CD14-positive monocyte (primary cell): Measurements from ENCODE around the gene CYP21A2. TPM values are rescaled to one million over a fixed set of nuclear protein-coding genes. Genes with fewer than 3 reads are reported as not detected.

ENCODE experiments used
- DNase-seq, 3 donors: peaks; one replicate each; pipeline ENCODE4 v3.0.0-alpha.2; 2011 to 2022
- H2AFZ ChIP-seq: 2 replicates; pipeline ENCODE4 v1.6.0; 2012; ENCODE audit warnings: mild to moderate bottlenecking, low read depth, low read length, inconsistent platforms; ENCODE audit not compliant: insufficient read depth, poor library complexity, severe bottlenecking
- H3K27ac ChIP-seq, 2 donors: 1 replicate in 1 of 2; 2 replicates in 1 of 2; pipeline ENCODE4 v1.5.1; 2012 to 2013; ENCODE audit warnings: low read length in 2 of 2, control low read depth in 1 of 2, inconsistent platforms in 1 of 2, low read depth in 1 of 2, mild to moderate bottlenecking in 1 of 2
- H3K27me3 ChIP-seq, 2 donors: one replicate each; pipeline versions ENCODE4 v1.6.0 to v1.6.1; 2011 to 2013; ENCODE audit warnings: low read length in 2 of 2; ENCODE audit not compliant: control insufficient read depth in 2 of 2, insufficient read depth in 2 of 2
- H3K36me3 ChIP-seq, 2 donors: replicated peaks in 1 of 2; 1 replicate in 1 of 2; 2 replicates in 1 of 2; pipeline versions ENCODE4 v1.5.1 to v1.6.1; 2012 to 2013; ENCODE audit warnings: low read length in 2 of 2, control low read depth in 1 of 2, inconsistent platforms in 1 of 2, mild to moderate bottlenecking in 1 of 2; ENCODE audit not compliant: insufficient read depth in 2 of 2, control insufficient read depth in 1 of 2
- H3K4me1 ChIP-seq, 2 donors: 1 replicate in 1 of 2; 2 replicates in 1 of 2; pipeline versions ENCODE4 v1.5.1 to v1.6.1; 2012 to 2013; ENCODE audit warnings: low read length in 2 of 2, control low read depth in 1 of 2, inconsistent platforms in 1 of 2, mild to moderate bottlenecking in 1 of 2, moderate library complexity in 1 of 2; ENCODE audit not compliant: insufficient read depth in 2 of 2, control insufficient read depth in 1 of 2
- H3K4me2 ChIP-seq: replicated peaks from 2 replicates; pipeline ENCODE3; 2012; ENCODE audit warnings: low read length, moderate library complexity, mild to moderate bottlenecking; ENCODE audit not compliant: poor library complexity, severe bottlenecking; ENCODE audit errors: extremely low read depth
- H3K4me3 ChIP-seq, 3 experiments: fragments of 200-600 bp in 1 of 3; sonication (generic) in 1 of 3; replicated peaks in 1 of 3; 1 replicate in 2 of 3; 2 replicates in 1 of 3; pipeline ENCODE4 v1.5.1; 2011 to 2013; ENCODE audit warnings: low read length in 3 of 3, mild to moderate bottlenecking in 3 of 3, control low read depth in 2 of 3, low read depth in 2 of 3, inconsistent platforms in 1 of 3, moderate library complexity in 1 of 3
- H3K79me2 ChIP-seq: 2 replicates; pipeline ENCODE4 v1.6.0; 2012; ENCODE audit warnings: mild to moderate bottlenecking, control low read depth, inconsistent platforms, low read length, moderate library complexity; ENCODE audit not compliant: insufficient read depth
- H3K9ac ChIP-seq: 2 replicates; pipeline ENCODE4 v1.6.0; 2017; ENCODE audit warnings: low read length, mild to moderate bottlenecking; ENCODE audit not compliant: insufficient read depth, poor library complexity, severe bottlenecking
- H3K9me3 ChIP-seq, 2 donors: replicated peaks in 1 of 2; 1 replicate in 1 of 2; 2 replicates in 1 of 2; pipeline versions ENCODE4 v1.5.1 to v1.6.1; 2012 to 2013; ENCODE audit warnings: low read length in 2 of 2, control low read depth in 1 of 2; ENCODE audit not compliant: control insufficient read depth in 1 of 2, insufficient read depth in 1 of 2
- H4K20me1 ChIP-seq: 2 replicates; pipeline ENCODE4 v1.6.0; 2012; ENCODE audit warnings: mild to moderate bottlenecking, low read length, control low read depth, moderate library complexity; ENCODE audit not compliant: insufficient read depth
- H3K27ac Mint-ChIP-seq, 7 donors: one replicate each; pipeline ENCODE4 v1.8.0; 2020; ENCODE audit warnings: mild to moderate bottlenecking in 7 of 7, mixed read lengths in 7 of 7, moderate library complexity in 6 of 7, inconsistent platforms in 2 of 7
- H3K27me3 Mint-ChIP-seq, 3 donors: one replicate each; pipeline ENCODE4 v1.8.0; 2021 to 2022; ENCODE audit warnings: low read depth in 3 of 3, mild to moderate bottlenecking in 3 of 3, mixed read lengths in 3 of 3, moderate library complexity in 3 of 3, inconsistent platforms in 1 of 3
- H3K36me3 Mint-ChIP-seq, 2 donors: one replicate each; pipeline ENCODE4 v1.8.0; 2020; ENCODE audit warnings: mixed read lengths in 2 of 2, inconsistent platforms in 1 of 2, mild to moderate bottlenecking in 1 of 2
- H3K4me1 Mint-ChIP-seq: one replicate; pipeline ENCODE4 v1.8.0; 2020; ENCODE audit warnings: mild to moderate bottlenecking, mixed read lengths
- H3K4me3 Mint-ChIP-seq, 2 donors: one replicate each; pipeline ENCODE4 v1.8.0; 2020; ENCODE audit warnings: mild to moderate bottlenecking in 2 of 2, mixed read lengths in 2 of 2, moderate library complexity in 1 of 2
- H3K9me3 Mint-ChIP-seq, 7 donors: one replicate each; pipeline ENCODE4 v1.8.0; 2020 to 2022; ENCODE audit warnings: mixed read lengths in 7 of 7, mild to moderate bottlenecking in 6 of 7, moderate library complexity in 6 of 7, inconsistent platforms in 2 of 7
- CTCF ChIP-seq: fragments of 200-600 bp; IDR thresholded peaks from one replicate; pipeline ENCODE4 v1.8.0; 2022; ENCODE audit warnings: antibody characterized with exemption, mild to moderate bottlenecking
- whole genome bisulfite sequencing: methylation state at CpG from one replicate; pipeline ENCODE4 v1.1.5; 2013; ENCODE audit warnings: missing lambda C conversion rate; ENCODE audit not compliant: insufficient coverage; 5-methylcytosine and 5-hydroxymethylcytosine counted together
- intact Hi-C, 2 donors: fragments of 100-400 bp; cut with micrococcal nuclease; formaldehyde crosslinking; loops; one replicate each; pipeline versions ENCODE4 v1.15.0 to v1.15.1; 2023
- polyA plus RNA-seq, 3 donors: library from polyadenylated mRNA; depleted of rRNA in 1 of 3; unstranded in 2 of 3; stranded (reverse) in 1 of 3; fragments of 300-500 nt in 2 of 3; fragments of >200 nt in 1 of 3; fragmentation: Illumina TruSeq in 2 of 3; gene quantifications; 1 replicate in 2 of 3; 2 replicates in 1 of 3; pipeline ENCODE4 v1.2.3, GENCODE V29; 2012 to 2021

The CYP21A2 gene
- polyA plus RNA-seq, 3 donors: 0.16 TPM; not detected in 2

DNA sequence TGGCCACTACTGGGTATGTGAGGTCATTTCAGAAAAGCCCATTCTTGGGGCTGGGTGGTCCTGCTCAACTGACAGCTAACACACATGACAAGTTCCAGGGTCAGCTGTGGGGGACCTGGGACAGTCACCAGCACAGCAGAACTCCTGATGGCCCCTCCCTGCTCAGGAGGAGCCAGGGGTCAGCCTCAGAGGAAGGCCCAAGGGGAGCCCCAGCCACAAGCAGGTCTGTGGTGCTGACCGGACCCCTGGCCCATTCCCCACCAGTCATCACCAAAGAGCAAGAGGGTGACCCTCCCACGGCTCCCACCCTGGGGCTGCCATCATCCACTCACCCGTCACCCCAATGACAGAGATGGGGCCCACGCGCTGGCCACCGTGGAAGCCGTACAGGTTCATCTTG lies 18.0 kb downstream of the CYP21A2 start:
- H3K9me3 Mint-ChIP-seq: no peaks in the 10 kb centered on the region
- Histone ChIP-seq H4K20me1 (no peaks in the 10 kb centered on the region), H3K4me3 (no peak overlapping the region), H3K4me1 (no peaks in the 10 kb centered on the region), H3K27ac (no peak overlapping the region), H3K9ac (no peak overlapping the region), H3K4me2 (no peak overlapping the region), H3K9me3 (no peaks in the 10 kb centered on the region), H3K27me3 (no peaks in the 10 kb centered on the region), H2AFZ (no peak overlapping the region), H3K79me2 (no peaks in the 10 kb centered on the region), H3K36me3 (no peaks in the 10 kb centered on the region)
- peaks cover 5 to 10% (median 7%) of the 10 kb centered on the region in 3 donors for H3K27me3 Mint-ChIP-seq
- H3K27ac Mint-ChIP-seq: no peak overlapping the region
- DNase-seq: no peak
- intact Hi-C loops: no loop called here
- 100% methylated on average over 2 of the region's 7 CpGs for WGBS
- no peaks in the 10 kb centered on the region for H3K36me3 Mint-ChIP-seq
- no peaks in the 10 kb centered on the region for H3K4me1 Mint-ChIP-seq
- H3K4me3 Mint-ChIP-seq: no peak overlapping the region
- TF ChIP-seq CTCF: no peak

GRCh38 chr6:32057966-32058365 lies 19.8 kb downstream of the CYP21A2 start:
- Mint-ChIP-seq H3K27me3 (peaks cover 7 to 10% (median 7%) of the 10 kb centered on the region in 3 donors), H3K4me3 (no peak overlapping the region), H3K9me3 (no peaks in the 10 kb centered on the region), H3K36me3 (no peaks in the 10 kb centered on the region), H3K4me1 (no peaks in the 10 kb centered on the region), H3K27ac (no peak overlapping the region)
- no peak overlapping the region for H2AFZ ChIP-seq
- H3K27me3 ChIP-seq: no peaks in the 10 kb centered on the region
- intact Hi-C loops: no loop called here
- H3K27ac ChIP-seq: no peak overlapping the region
- WGBS: 93% methylated on average over 17 of the region's 17 CpGs
- H3K9me3 ChIP-seq: no peaks in the 10 kb centered on the region
- no peaks in the 10 kb centered on the region for H3K36me3 ChIP-seq
- H4K20me1 ChIP-seq: no peaks in the 10 kb centered on the region
- DNase-seq: no peak
- no peaks in the 10 kb centered on the region for H3K4me1 ChIP-seq
- no peak for TF ChIP-seq CTCF
- no peak overlapping the region for H3K4me2 ChIP-seq
- no peak overlapping the region for H3K4me3 ChIP-seq
- H3K9ac ChIP-seq: no peak overlapping the region
- H3K79me2 ChIP-seq: no peaks in the 10 kb centered on the region
